ENCODE results near the gene LRG1.

DNA sequence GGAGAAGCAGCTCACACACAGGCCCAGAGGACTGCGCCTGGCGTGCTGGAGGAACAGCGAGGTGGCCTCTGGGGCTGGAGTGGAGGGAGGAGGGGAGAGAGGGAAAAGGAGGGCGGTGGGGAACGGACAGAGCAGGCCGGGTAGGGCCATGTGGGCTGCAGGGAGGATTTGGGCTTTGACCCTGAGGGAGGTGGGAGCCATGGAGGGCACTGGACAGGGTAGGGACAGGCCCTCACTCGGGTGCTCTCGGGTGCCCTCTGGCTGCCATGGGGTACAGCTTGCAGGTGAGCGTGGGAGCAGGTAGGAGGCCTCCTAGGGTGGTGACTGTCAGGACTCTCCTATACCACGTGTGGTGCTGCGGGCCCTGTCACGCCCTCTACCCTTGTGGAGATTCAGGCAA, 44.4 kb downstream of the LRG1 start:
- TF ChIP-seq POLR2A (IDR thresholded peaks at IDR 0.05) (no peak), POLR2AphosphoS5 (IDR thresholded peaks at IDR 0.05) (no peak)
- TF ChIP-seq, protein P1, sequence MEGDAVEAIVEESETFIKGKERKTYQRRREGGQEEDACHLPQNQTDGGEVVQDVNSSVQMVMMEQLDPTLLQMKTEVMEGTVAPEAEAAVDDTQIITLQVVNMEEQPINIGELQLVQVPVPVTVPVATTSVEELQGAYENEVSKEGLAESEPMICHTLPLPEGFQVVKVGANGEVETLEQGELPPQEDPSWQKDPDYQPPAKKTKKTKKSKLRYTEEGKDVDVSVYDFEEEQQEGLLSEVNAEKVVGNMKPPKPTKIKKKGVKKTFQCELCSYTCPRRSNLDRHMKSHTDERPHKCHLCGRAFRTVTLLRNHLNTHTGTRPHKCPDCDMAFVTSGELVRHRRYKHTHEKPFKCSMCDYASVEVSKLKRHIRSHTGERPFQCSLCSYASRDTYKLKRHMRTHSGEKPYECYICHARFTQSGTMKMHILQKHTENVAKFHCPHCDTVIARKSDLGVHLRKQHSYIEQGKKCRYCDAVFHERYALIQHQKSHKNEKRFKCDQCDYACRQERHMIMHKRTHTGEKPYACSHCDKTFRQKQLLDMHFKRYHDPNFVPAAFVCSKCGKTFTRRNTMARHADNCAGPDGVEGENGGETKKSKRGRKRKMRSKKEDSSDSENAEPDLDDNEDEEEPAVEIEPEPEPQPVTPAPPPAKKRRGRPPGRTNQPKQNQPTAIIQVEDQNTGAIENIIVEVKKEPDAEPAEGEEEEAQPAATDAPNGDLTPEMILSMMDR (IDR thresholded peaks at IDR 0.05): peak in 1 of 4 experiments; percentile 18

All from gastroesophageal sphincter (tissue), 3 donors.